ENCODE data around the gene NOS1. TPM values are rescaled to one million over a fixed set of nuclear protein-coding genes. Genes with fewer than 3 reads are reported as not detected.

The NOS1 gene
- total RNA-seq, 1 donor from 2014 or later: 0.10 TPM

DNA sequence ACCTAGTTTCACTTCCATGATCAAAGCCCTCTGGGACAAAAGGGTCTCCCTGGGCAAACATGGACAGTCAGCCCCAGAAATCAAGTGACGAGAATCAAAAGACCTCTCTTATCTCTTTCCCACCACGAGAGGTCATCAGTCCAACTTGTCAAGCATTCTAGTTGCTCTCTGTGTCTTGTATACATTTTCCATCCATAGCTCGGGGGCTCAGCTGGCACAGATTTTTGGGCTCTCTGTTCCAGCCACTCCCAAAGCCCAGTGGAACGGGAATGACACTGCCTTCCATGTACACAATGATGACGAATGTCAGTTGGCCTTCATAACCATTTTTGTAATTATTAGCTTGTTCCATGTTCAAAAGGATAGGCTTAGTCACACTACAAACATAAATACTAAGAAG, 29.7 kb downstream of the NOS1 start:
- DNase-seq (ENCODE audit: low spot score): no peak

DNA sequence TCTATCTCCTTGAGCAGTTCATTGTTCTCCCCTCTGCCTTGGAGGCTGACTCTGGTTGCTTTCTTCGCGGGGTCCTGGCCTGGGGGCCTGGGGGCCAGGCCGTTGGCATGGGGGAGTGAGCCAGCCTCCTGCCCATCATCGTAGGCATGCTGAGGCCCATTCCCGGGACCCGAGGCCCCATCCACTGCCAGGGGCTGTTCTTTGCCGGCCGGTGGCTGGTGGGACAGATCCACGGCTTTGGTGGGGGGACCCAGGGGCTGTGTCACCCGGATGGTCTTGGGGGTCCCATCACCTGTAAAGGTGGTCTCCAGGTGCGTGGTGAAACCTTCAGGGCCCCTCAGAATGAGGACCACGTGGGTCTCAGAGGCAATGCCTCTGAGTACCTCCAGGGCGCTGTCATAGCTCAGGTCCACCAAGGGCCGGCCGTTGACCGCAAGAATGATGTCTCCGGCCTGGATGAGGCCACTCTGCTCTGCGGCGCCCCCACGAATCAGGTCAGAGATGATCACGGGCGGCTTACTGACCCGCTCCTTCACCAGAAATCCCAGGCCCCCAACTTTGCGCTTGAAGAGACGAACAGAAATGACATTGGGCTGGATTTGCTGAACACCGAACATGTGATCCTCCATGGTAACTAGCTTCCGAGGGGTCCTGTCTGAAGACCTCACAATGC, 30.8 kb downstream of the NOS1 start:
- no peak for DNase-seq (ENCODE audit: low spot score)

DNA sequence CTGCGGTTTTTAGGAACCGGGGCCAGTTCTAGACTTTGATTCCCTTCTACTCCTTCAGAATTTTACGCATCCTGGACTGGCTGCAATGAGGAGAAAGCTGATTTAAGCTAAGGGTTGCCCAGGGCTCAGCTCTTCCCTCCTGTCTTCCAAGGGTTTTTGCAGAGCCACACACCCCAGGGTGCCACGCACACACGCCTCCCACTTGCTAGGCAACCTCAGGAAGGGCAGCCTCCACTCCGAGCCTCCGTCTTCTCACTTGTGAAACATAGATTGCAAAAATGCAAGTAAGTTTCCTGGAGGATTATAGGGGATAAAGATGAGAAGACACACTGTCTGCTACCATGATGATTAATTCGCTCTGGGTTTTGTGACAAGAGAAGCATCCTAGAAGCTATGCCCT, 31.7 kb downstream of the NOS1 start:
- no peak for DNase-seq (ENCODE audit: low spot score)

DNA sequence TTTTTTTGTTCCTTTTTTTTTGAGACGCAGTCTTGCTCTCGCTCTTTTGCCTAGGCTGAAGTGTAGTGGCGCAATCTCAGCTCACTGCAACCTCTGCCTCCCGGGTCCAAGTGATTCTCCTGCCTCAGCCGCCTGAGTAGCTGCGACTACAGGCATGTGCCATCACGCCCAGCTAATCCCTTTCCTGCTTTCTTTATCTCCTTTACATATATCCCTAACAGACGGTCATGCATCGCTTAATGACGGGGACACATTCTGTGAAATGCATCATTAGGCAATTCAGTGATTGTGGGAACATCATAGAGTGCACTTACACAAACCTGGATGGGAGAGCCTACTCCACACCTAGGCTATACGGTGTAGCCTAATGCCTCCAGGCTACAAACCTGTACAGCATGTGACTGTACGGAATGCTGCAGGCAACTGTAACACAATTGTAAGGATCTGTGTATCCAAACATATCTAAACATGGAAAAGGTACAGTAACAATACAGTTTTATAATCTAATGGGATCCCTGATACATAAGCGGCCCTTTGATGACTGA, 32.8 kb downstream of the NOS1 start:
- DNase-seq (ENCODE audit: low spot score): no peak

GRCh38 chr12:117322428-117322827, 39.0 kb downstream of the NOS1 start:
- no peak for DNase-seq (ENCODE audit: low spot score)

DNA sequence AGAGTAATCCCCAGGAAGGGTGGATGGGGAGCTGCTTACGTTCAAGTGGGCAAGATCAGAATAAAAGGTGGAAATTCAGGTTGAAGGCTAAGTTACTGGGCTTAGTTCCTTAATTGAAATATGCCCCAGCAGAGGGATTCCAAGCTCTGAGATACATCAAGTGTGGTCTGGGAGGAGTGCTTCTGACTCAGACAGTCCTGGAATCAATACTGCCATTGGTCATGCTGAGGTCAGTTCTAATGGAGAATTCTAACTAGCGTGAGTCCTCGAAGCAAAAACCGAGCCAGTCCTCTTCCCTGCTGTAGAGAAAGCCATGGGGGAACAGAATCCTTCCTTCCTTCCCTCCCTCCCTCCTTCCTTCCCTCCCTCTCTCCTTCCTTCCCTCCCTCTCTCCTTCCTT, 39.9 kb downstream of the NOS1 start:
- DNase-seq (ENCODE audit: low spot score): no peak

DNA sequence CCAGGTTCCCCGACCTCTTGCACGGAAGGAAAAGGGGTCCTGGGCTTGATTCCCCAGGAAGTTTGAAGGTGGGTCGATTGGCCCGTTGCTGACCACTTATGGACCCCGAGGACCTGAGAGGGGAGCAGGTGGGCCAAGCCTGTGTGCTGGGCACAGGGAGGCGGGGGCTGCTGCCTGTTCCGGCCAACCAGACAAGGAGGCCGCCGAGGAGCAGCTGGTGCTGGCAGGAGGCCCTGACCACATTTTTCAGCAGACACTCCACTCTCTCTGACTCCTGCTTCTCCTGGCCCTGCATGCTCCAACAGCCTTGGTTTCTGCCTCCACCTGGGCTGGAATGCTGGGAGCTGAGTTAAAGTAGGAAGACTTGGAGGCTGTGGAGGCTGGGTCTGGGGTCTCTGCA, 42.8 kb downstream of the NOS1 start:
- no peak for DNase-seq (ENCODE audit: low spot score)

GRCh38 chr12:117316336-117316735, 45.1 kb downstream of the NOS1 start:
- no peak for DNase-seq (ENCODE audit: low spot score)

GRCh38 chr12:117313926-117314325, 47.5 kb downstream of the NOS1 start:
- DNase-seq (ENCODE audit: low spot score): no peak

DNA sequence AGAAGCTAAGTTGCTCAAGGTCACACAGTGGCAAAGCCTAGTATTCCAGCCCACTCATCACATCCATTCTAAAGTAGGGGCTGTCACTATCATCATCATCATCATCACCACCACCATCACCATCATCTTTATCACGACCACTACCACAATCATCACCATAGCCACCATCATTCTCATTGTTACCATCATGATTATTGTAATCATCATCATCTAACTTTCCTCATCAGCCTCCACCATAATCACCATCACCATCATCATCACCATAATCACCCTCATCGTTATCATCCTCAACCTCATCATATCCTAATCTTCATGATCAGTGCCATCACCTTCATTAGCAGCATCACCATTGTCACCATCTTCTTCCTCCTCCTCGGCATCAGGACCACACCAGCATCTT, 48.7 kb downstream of the NOS1 start:
- DNase-seq (ENCODE audit: low spot score): no peak

- no peak for DNase-seq (ENCODE audit: low spot score)
Measured at GRCh38 chr12:117309276-117309925, 52.0 kb downstream of the NOS1 start.

DNA sequence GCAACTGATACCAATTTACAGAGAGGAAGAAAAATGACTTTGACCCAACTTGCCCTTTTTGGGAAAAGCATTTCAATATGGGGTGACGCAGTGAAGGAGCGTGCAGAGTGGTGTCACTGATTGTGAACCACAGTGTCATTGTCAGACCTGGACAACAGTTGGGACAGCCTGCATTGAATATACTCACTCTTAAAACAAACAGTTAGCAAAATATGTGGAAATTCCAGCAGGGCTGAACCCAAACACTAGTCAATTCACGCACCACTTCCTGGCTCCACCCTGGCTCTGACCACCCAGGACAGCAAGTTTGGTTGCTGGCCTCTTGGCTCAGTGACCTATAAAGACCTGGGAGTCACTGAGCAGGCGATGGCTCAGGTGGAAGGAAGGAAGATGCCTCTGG, 61.3 kb downstream of the NOS1 start:
- no peak for DNase-seq (ENCODE audit: low spot score)

- no peak for DNase-seq (ENCODE audit: low spot score)
Measured at GRCh38 chr12:117298648-117299225, 62.7 kb downstream of the NOS1 start.

DNA sequence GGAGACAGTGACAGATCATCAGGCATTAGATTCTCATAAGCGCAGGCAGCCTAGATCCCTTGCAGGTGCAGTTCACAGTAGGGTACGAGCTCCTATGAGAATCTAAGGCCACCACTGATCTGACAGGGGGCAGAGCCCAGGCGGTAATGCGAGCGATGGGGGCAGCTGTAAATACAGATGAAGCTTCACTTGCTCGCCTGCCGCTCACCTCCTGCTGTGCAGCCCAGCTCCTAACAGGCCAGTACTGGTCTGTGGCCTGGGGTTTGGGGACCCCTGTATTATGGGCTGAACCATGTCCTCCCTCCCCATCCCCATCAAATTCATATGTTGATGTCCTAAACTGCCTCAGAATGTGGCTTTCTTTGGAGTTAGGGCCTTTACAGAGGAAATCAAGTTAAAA, 63.2 kb downstream of the NOS1 start:
- DNase-seq (ENCODE audit: low spot score): no peak

GRCh38 chr12:117294189-117294603, 67.2 kb downstream of the NOS1 start:
- DNase-seq (ENCODE audit: low spot score): no peak

DNA sequence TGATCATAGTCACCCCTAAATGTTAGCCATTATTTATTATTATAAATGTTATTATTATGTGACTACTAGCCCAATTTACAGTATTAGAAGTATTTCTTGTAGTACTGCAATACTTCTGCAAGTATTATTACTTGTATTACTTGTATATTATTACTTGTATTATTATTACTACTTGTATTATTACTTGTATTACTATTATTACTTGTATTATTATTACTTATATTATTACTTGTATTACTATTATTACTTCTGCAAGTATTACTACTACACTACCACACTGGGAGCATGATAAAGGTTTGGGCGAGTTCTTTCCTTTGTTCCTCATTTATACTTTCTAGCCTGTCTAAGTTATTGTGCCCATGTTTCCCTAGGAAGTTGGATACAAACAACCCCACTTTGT, 67.9 kb downstream of the NOS1 start:
- no peak for DNase-seq (ENCODE audit: low spot score)

DNA sequence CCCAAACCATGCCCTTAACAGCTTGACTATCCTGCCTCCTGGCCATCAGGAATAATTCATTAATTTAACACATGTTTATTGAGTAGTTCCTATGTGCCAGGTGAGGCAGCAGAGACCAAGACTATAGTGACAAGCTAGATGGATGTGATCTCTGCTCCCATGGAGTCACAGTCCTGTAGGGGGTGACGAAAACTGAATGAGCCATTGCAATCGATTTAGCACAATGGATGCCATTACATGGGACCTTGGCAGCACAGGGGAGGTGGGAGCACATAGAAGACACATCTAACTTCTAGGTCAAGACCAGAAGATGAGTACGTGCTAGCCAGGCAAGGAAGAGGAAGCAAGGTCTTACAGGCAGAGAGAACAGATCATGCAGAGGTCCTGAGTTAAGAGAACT, 68.7 kb downstream of the NOS1 start:
- no peak for DNase-seq (ENCODE audit: low spot score)

DNA sequence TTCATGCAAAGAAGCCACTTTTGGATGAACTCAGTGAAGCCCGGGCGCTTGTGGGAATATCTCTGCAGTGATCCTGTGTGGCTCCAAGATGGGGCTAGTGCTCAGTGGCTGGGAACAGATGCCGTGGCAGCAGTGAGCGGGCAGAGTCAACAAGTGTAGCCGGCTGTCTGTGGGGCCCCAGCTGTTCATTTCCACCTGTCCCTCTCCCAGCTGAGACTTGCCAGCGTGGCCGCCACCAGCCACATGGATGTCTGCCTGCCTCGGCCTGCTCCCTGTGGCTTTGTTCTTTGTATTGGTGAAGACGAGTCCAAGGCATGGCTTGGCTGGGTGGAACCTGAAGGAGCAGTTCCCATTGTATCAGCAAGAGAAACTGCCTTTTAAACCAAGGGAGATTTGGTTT, 77.3 kb downstream of the NOS1 start:
- no peak for DNase-seq (ENCODE audit: low spot score)

GRCh38 chr12:117282490-117282889, 78.9 kb downstream of the NOS1 start:
- no peak for DNase-seq (ENCODE audit: low spot score)

DNA sequence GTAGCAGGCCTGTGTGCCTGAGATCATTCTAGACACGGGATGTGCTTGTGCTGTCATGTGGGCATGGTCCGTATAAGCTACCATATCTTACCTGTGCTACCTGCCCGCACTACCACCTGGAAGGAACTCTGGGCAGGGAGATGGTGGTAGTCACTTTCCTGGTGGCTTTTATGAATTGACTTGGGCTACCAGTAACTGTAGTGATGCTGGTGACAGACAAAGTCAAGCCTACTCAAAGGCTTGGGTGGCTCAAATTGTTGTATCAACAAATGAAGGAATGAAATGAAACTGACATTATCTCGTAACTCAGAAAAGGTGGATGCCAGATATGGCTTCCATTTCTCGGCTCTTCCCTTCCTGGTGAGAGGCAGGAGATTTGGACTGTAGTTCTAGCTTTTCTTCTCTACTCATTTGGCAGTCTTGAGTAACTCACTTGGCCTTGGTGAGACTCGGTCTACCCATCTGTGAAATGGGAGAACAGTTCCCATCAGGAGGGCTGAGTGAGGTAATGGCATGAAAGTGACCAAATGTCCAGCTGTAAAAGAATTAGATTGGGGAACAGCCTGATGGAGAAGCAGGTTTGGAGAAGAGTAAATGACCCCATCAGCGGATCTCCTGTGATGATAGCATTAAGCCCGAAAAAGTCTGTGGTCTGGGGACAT, 81.3 kb downstream of the NOS1 start:
- no peak for DNase-seq (ENCODE audit: low spot score)

GRCh38 chr12:117279606-117280005, 81.8 kb downstream of the NOS1 start:
- no peak for DNase-seq (ENCODE audit: low spot score)

DNA sequence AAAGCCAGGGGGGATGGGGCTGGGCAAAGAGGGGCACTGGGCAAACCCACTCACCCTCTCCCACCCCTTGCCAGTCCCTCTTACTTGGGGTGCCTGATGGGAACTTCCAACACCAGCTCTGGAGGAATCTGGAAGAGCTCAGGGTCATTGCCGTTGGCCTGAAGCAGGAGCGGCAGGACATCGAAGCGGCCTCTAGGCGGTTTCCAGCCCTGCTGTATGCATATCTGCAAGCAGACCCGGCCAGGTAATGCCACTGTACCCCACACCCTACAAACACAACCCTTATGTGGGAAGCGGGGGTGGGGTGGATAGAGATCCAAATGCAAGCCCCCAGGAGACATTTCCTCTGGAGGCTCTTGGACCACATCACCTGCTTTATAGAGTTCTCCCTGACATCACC, 83.6 kb downstream of the NOS1 start:
- no peak for DNase-seq (ENCODE audit: low spot score)

DNA sequence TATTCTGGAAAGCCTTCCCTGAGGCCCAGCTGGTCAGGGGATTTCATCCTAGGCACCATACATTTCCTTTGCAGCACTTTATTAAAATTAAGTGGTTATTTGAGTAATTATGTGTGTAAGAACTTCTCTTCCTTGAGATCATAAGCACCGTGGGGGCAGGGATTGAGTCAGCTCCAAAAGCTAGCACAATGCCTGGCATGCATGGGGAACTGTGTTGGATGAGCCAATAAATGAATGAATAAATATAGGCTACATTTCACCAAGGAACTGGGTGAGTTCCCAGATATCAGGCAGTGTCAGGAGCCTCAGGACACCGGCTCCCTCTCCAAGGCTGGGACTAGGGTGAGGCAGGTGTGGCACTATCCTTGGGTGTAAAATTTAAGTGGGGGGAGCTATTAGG, 88.3 kb downstream of the NOS1 start:
- DNase-seq (ENCODE audit: low spot score): no peak
